Umbilical cord (tissue), 2 donors: ENCODE results near the gene SEZ6L2. TPM values are rescaled to one million over a fixed set of nuclear protein-coding genes. Genes with fewer than 3 reads are reported as not detected.

Experiments used
- DNase-seq: peaks from one replicate; pipeline ENCODE4 v3.0.0-alpha.2; 2015; ENCODE audit warnings: low spot score
- total RNA-seq: library from RNA; depleted of rRNA; stranded (reverse); fragments of >200 nt; gene quantifications from one replicate; pipeline ENCODE4 v1.2.3, GENCODE V29; 2014; ENCODE audit warnings: low replicate concordance; ENCODE audit not compliant: insufficient read depth

SEZ6L2 gene
- total RNA-seq, 1 donor from 2014 or later: 12.5 TPM

DNA sequence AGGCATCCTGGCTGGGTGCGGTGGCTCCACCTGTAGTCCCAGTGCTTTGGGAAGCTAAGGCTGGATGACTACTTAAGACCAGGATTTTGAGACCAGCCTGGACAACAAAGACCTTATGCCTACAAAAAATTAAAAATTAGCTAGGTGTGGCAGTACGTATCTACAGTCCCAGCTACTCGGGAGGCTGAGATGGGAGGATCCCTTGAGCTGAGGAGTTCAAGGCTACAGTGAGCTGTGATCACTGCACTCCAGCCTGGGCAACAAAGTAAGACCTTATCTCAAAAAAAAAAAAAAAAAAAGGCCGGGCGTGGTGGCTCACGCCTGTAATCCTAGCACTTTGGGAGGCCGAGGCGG, 73.0 kb downstream of the SEZ6L2 start:
- no peak for DNase-seq

- peak; percentile 68 for DNase-seq
Observed at GRCh38 chr16:29825145-29826044, 74.0 kb downstream of the SEZ6L2 start.

GRCh38 chr16:29824589-29825144, 74.7 kb downstream of the SEZ6L2 start:
- peak; percentile 89 for DNase-seq

GRCh38 chr16:29821643-29822115, 77.7 kb downstream of the SEZ6L2 start:
- DNase-seq: peak; percentile 83

Other genes starting within 250 kb of the SEZ6L2 start
- gene SPN, start 236.3 kb downstream of the SEZ6L2 start, total RNA-seq: 0.96 TPM
- 56.3 TPM for gene QPRT, start 220.4 kb downstream of the SEZ6L2 start, total RNA-seq
- gene C16orf54, start 153.6 kb downstream of the SEZ6L2 start, total RNA-seq: 0.72 TPM
- 2.2 TPM for gene ZG16, start 121.3 kb downstream of the SEZ6L2 start, total RNA-seq
- 25.0 TPM for gene KIF22, start 108.8 kb downstream of the SEZ6L2 start, total RNA-seq
- 103 TPM for gene MAZ, start 93.0 kb downstream of the SEZ6L2 start, total RNA-seq
- 7.9 TPM for gene PRRT2, start 87.4 kb downstream of the SEZ6L2 start, total RNA-seq
- gene PAGR1, start 83.4 kb downstream of the SEZ6L2 start, total RNA-seq: 13.7 TPM
- 91.7 TPM for gene MVP, start 79.1 kb downstream of the SEZ6L2 start, total RNA-seq
- gene CDIPT, start 36.3 kb downstream of the SEZ6L2 start, total RNA-seq: 68.1 TPM
- not detected for gene ASPHD1, start 938 bp upstream of the SEZ6L2 start, total RNA-seq
- gene KCTD13, start 26.7 kb upstream of the SEZ6L2 start, total RNA-seq: 9.4 TPM
- gene TMEM219, start 62.5 kb upstream of the SEZ6L2 start, total RNA-seq: 26.7 TPM
- gene TAOK2, start 74.3 kb upstream of the SEZ6L2 start, total RNA-seq: 31.8 TPM
- gene HIRIP3, start 96.1 kb upstream of the SEZ6L2 start, total RNA-seq: 1.4 TPM
- 8.9 TPM for gene INO80E, start 96.7 kb upstream of the SEZ6L2 start, total RNA-seq
- 0.48 TPM for gene DOC2A, start 111.5 kb upstream of the SEZ6L2 start, total RNA-seq
- 8.9 TPM for gene C16orf92, start 123.6 kb upstream of the SEZ6L2 start, total RNA-seq
- gene TLCD3B, start 131.7 kb upstream of the SEZ6L2 start, total RNA-seq: not detected
- gene ALDOA, start 166.2 kb upstream of the SEZ6L2 start, total RNA-seq: 321 TPM
- 46.5 TPM for gene PPP4C, start 176.4 kb upstream of the SEZ6L2 start, total RNA-seq
- 0.48 TPM for gene TBX6, start 192.4 kb upstream of the SEZ6L2 start, total RNA-seq
- gene YPEL3, start 196.7 kb upstream of the SEZ6L2 start, total RNA-seq: 23.6 TPM
- gene GDPD3, start 214.0 kb upstream of the SEZ6L2 start, total RNA-seq: not detected
- gene MAPK3, start 223.7 kb upstream of the SEZ6L2 start, total RNA-seq: 23.8 TPM